ENCODE measurements around the gene VWA8.
"Not testable (repeated sequence)": the region's sequence is repeated elsewhere in the genome, so short reads cannot be mapped to it uniquely, and the experiment has no call there.

VWA8 gene

GRCh38 chr13:41682766-41683165 lies 278.1 kb downstream of the VWA8 start:
- DNase-seq (ENCODE audit: low read depth) = no peak

GRCh38 chr13:41682001-41682400 lies 278.9 kb downstream of the VWA8 start:
- DNase-seq (ENCODE audit: low read depth) = no peak

- no peak for DNase-seq (ENCODE audit: low read depth)
These were observed 279.3 kb downstream of the VWA8 start for GRCh38 chr13:41681587-41681986.

- DNase-seq (ENCODE audit: low read depth) = no peak
These were observed 280.0 kb downstream of the VWA8 start for GRCh38 chr13:41680900-41681299.

GRCh38 chr13:41678848-41679247 lies 282.1 kb downstream of the VWA8 start:
- DNase-seq (ENCODE audit: low read depth) = no peak

GRCh38 chr13:41678249-41678648 lies 282.7 kb downstream of the VWA8 start:
- no peak for DNase-seq (ENCODE audit: low read depth)

- DNase-seq (ENCODE audit: low read depth) = no peak
These were observed 285.6 kb downstream of the VWA8 start for GRCh38 chr13:41675306-41675705.

GRCh38 chr13:41674246-41674645 lies 286.7 kb downstream of the VWA8 start:
- DNase-seq (ENCODE audit: low read depth) = no peak

- no peak for DNase-seq (ENCODE audit: low read depth)
These were observed 287.3 kb downstream of the VWA8 start for GRCh38 chr13:41673640-41674039.

- DNase-seq (ENCODE audit: low read depth) = no peak
These were observed 290.0 kb downstream of the VWA8 start for GRCh38 chr13:41670873-41671443.

GRCh38 chr13:41668130-41668757 lies 292.7 kb downstream of the VWA8 start:
- no peak for DNase-seq (ENCODE audit: low read depth)

GRCh38 chr13:41666644-41667043 lies 294.3 kb downstream of the VWA8 start:
- no peak for DNase-seq (ENCODE audit: low read depth)

GRCh38 chr13:41660411-41660810 lies 300.5 kb downstream of the VWA8 start:
- no peak for DNase-seq (ENCODE audit: low read depth)

GRCh38 chr13:41658057-41658661 lies 302.8 kb downstream of the VWA8 start:
- DNase-seq (ENCODE audit: low read depth) = no peak

GRCh38 chr13:41655997-41656396 lies 304.9 kb downstream of the VWA8 start:
- no peak for DNase-seq (ENCODE audit: low read depth)

- DNase-seq (ENCODE audit: low read depth) = no peak
These were observed 306.1 kb downstream of the VWA8 start for GRCh38 chr13:41654796-41655195.

GRCh38 chr13:41652735-41653361 lies 308.1 kb downstream of the VWA8 start:
- peak; percentile 34 for DNase-seq (ENCODE audit: low read depth)

GRCh38 chr13:41651413-41652058 lies 309.4 kb downstream of the VWA8 start:
- no peak for DNase-seq (ENCODE audit: low read depth)

- DNase-seq (ENCODE audit: low read depth) = no peak
These were observed 310.2 kb downstream of the VWA8 start for GRCh38 chr13:41650706-41651105.

- DNase-seq (ENCODE audit: low read depth) = no peak
These were observed 311.2 kb downstream of the VWA8 start for GRCh38 chr13:41649659-41650058.

GRCh38 chr13:41648314-41648935 lies 312.5 kb downstream of the VWA8 start:
- DNase-seq (ENCODE audit: low read depth) = no peak

GRCh38 chr13:41647699-41648313 lies 313.1 kb downstream of the VWA8 start:
- not testable (repeated sequence) for DNase-seq (ENCODE audit: low read depth)
